Fibroblast of the conjunctiva (primary cell): ENCODE measurements around the gene NF1.
"Not testable (repeated sequence)": the region's sequence is repeated elsewhere in the genome, so short reads cannot be mapped to it uniquely, and the experiment has no call there.

ENCODE experiments used
- DNase-seq: peaks from one replicate; pipeline ENCODE4 v3.0.0-alpha.2; 2010; ENCODE audit warnings: low read depth

Gene NF1

GRCh38 chr17:31178951-31179350 lies 84.2 kb downstream of the NF1 start:
- DNase-seq = not testable (repeated sequence)

DNA sequence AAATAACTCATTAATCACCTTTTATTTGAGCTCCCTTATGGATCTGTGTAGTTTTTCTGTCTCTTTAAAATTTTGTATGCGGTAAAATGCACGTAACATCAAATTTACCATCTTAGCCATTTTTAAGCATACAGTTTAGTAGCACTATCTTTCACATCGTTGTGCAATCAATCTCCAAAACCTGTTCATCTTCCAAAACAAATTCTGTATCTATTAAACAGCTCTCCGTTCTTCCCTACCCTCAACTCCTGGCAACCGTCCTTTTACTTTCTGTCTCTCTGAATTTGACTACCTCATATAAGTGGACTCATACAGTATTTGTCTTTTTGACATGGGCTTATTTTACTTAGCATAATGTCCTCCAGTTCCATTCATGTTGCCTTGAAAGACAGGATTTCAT lies 100.5 kb downstream of the NF1 start:
- DNase-seq = no peak

DNA sequence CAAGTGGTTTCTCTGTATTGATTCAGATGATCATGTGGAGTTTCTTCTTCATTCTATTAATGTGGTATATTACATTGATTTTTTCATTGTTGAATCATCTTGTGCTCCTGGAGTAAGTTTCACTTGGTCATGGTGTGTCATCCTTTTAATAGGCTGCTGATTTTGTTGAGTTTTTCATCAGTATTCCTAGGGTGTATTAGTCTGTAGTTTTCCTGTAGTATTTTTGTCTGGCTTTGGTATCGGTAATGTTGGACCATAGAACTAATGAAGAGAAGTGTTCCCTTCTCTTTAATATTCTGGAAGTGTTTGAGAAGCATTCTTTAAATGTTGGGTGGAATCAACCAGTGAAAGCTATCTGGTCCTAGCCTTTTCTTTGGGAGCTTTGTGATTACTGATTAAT lies 103.2 kb downstream of the NF1 start:
- no peak for DNase-seq

GRCh38 chr17:31198666-31199065 lies 103.9 kb downstream of the NF1 start:
- DNase-seq = not testable (repeated sequence)

- no peak for DNase-seq
Measured at GRCh38 chr17:31200287-31200686, 105.5 kb downstream of the NF1 start.

DNA sequence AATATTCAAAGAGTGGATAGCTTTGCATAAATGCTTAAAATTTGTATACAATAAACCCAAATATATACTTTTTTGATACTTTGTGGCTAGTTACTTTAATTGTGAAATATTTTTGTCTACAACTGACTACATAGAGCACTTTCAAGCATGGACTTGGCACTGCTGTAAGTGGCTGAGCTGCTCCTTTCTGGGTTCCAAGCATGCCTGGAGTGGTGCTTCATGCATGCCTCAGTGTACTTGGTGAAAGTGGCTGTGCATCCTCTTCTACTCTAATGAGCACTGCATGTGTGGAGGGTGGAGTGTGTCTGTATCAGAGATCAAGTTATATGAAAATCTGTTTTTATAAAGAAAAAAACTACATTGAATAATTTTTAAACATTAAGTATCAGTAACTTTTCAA lies 108.2 kb downstream of the NF1 start:
- DNase-seq = no peak

- DNase-seq = no peak
Measured at GRCh38 chr17:31211352-31212012, 116.7 kb downstream of the NF1 start.

GRCh38 chr17:31216031-31216751 lies 121.4 kb downstream of the NF1 start:
- DNase-seq = peak; percentile 62

DNA sequence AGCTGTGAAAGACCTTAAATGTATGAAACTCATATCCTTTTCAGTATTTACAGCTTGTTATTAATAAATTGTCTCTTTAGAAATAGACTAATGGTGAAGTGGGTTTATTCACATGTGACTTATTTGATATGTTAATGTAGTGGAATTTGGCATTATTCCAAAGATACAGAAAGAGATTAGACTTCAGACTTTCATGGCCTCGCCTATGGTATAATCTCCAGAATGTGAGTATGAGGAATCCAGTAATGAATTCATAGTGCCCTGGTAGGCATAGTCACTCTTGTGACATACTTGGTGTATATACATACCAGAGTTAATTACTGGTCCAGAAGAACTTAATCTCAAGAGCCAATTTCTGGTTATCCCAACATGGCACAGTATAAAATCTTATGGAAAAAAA lies 129.6 kb downstream of the NF1 start:
- no peak for DNase-seq

DNA sequence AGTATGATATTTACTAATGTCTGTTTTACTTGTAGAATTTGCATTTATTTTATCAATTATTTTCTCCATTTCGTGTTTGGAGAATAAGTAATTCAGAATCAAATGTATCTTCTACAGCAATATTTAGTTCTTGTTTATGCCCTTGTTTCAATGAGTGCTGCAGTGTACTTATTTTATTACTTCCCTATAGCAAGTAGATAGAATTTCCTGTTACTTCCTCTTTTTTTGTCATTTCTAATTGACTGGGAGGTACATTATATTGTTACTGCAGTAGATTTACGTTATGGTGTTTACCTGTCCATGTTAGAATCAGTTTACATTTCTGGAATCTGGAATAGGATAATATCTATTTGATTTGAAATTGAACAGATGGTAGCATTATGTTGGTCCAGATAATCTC lies 131.1 kb downstream of the NF1 start:
- DNase-seq = no peak

GRCh38 chr17:31226373-31226772 lies 131.6 kb downstream of the NF1 start:
- DNase-seq = no peak

- no peak for DNase-seq
Measured at GRCh38 chr17:31226950-31227349, 132.2 kb downstream of the NF1 start.

DNA sequence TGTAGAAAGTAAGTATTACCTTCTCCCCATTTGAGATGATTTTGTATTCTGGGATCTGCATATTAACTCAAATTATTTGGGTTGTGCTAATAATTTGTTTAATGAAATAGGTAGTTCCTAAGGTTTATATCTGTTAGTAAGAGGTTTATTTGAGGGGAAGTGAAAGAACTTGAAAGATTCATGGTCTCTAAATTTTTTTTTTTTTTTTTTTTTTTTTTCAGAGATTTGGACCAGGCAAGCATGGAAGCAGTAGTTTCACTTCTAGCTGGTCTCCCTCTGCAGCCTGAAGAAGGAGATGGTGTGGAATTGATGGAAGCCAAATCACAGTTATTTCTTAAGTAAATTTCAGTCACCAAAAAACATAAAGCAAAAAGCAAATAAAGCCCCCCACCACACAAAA lies 137.1 kb downstream of the NF1 start:
- DNase-seq = no peak

DNA sequence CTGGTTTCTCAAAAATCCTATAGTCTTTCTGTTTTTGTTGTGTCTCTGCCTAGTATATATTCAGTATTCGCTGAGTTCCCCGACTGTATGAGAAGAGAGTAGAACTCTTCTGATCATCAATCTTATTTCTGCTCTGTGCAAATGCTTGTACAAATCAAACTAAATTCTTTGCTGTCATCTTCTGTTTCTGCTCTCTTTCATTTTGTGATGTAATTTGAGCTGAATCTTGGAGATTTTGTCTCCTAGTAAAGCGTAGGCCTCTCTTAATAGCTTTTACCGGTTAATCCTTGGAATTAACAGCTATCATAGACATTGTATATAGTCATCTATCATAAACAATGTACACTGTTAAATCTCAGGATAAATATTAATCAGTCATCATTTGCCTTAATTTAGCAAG lies 140.3 kb downstream of the NF1 start:
- DNase-seq = no peak

GRCh38 chr17:31236137-31236536 lies 141.4 kb downstream of the NF1 start:
- DNase-seq = no peak

- DNase-seq = no peak
Measured at GRCh38 chr17:31236712-31237111, 141.9 kb downstream of the NF1 start.

DNA sequence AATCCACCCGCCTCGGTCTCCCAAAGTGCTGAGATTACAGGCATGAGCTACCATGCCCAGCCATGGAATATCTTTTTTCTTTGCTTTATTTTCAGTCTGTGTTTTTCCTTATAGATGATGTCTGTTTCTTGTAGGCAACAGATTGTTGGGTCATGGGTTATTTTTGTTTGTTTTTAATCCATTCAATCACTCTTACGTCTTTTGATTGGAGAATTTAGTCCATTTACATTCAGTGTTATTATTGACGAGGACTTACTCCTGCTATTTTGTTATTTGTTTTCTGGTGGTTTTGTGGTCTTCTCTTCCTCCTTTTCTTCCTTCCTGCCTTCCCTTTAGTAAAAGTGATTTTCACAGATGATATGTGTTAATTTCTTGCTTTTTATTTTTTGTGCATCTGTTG lies 146.3 kb downstream of the NF1 start:
- no peak for DNase-seq

- no peak for DNase-seq
Measured at GRCh38 chr17:31248986-31249834, 154.4 kb downstream of the NF1 start.

- no peak for DNase-seq
Measured at GRCh38 chr17:31249835-31250141, 155.0 kb downstream of the NF1 start.

DNA sequence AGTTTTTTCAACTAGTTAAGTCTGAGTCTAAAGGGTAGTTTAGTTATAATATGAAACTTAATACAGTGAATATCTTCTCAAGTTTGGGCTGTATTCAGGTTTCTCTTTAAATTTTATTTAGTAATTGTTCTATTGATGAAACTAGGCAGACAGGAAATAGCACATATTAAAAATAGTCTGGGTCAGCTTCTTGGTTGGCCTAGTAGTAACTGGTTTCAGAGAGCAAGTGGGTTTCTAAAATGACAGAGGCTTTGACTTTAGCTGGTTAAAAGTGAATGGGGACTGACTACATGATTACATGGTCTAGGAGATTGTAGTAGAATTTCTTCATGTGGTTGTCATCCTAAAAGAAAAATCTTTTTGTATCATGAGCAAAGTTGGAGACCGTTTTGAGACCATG lies 155.5 kb downstream of the NF1 start:
- no peak for DNase-seq

GRCh38 chr17:31251105-31251969 lies 156.6 kb downstream of the NF1 start:
- DNase-seq = no peak

DNA sequence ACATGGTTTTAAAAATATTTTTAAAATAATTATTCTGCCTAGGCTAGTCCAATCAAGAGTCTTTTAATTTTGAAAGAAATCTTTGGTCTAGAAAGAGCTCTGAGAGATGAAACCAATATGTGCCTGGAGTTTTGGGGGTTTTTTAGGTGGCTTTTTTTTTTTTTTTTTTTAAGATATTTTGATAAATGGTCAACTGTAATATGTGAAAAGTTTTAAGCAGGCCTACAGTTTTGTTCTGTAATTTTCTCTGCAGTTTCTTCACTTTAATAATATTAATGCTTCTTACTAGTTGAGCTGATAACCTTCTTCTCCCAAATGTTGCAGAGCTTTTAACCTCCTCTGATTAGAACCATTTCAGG lies 157.2 kb downstream of the NF1 start:
- no peak for DNase-seq
